ENCODE data around the gene EVA1B. TPM values are rescaled to one million over a fixed set of nuclear protein-coding genes. Genes with fewer than 3 reads are reported as not detected.

EVA1B gene
- total RNA-seq, 1 experiment from 2014 or later: 79.0 TPM

GRCh38 chr1:36298640-36299039, 24.8 kb downstream of the EVA1B start:
- no peak overlapping the region for H3K27ac ChIP-seq (ENCODE audit: low read length)
- no peaks in the 10 kb centered on the region for H3K27me3 ChIP-seq (ENCODE audit: control insufficient read depth, insufficient read depth, low read length)
- BruUV-seq (replicated peaks): no TSS peak
- in situ Hi-C loops (cut with HindIII; ENCODE audit: low pct_unique_long_range_greater_than_20kb, low sequenced_read_pairs) (no loop called here), intact Hi-C loops (cut with micrococcal nuclease; ENCODE audit: unreplicated experiment) (no loop called here)
- peaks cover 35% of the 10 kb centered on the region for H3K36me3 ChIP-seq (ENCODE audit: control insufficient read depth, insufficient read depth, low read length)
- CTCF ChIA-PET: no interaction called here
- ATAC-seq (no peak), DNase-seq (ENCODE audit: low read depth, low spot score) (no peak)
- peaks cover 6% of the 10 kb centered on the region; the same call in 1 of the 2 replicates for H3K4me1 ChIP-seq (ENCODE audit: control insufficient read depth, insufficient read depth, low read length)
- TF ChIP-seq TCF7L2 (IDR thresholded peaks at IDR 0.05; ENCODE audit: low read depth, low read length): no peak
- no peak for TF ChIP-seq SIN3A (IDR thresholded peaks at IDR 0.05; ENCODE audit: borderline replicate concordance, insufficient read depth, low read depth, low read length)
- no peak for TF ChIP-seq POLR2AphosphoS5 (IDR thresholded peaks at IDR 0.05; ENCODE audit: low read depth, low read length)
- TF ChIP-seq CTCF (IDR thresholded peaks at IDR 0.05): no peak
- TF ChIP-seq, protein P1, sequence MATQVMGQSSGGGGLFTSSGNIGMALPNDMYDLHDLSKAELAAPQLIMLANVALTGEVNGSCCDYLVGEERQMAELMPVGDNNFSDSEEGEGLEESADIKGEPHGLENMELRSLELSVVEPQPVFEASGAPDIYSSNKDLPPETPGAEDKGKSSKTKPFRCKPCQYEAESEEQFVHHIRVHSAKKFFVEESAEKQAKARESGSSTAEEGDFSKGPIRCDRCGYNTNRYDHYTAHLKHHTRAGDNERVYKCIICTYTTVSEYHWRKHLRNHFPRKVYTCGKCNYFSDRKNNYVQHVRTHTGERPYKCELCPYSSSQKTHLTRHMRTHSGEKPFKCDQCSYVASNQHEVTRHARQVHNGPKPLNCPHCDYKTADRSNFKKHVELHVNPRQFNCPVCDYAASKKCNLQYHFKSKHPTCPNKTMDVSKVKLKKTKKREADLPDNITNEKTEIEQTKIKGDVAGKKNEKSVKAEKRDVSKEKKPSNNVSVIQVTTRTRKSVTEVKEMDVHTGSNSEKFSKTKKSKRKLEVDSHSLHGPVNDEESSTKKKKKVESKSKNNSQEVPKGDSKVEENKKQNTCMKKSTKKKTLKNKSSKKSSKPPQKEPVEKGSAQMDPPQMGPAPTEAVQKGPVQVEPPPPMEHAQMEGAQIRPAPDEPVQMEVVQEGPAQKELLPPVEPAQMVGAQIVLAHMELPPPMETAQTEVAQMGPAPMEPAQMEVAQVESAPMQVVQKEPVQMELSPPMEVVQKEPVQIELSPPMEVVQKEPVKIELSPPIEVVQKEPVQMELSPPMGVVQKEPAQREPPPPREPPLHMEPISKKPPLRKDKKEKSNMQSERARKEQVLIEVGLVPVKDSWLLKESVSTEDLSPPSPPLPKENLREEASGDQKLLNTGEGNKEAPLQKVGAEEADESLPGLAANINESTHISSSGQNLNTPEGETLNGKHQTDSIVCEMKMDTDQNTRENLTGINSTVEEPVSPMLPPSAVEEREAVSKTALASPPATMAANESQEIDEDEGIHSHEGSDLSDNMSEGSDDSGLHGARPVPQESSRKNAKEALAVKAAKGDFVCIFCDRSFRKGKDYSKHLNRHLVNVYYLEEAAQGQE (IDR thresholded peaks at IDR 0.05; ENCODE audit: insufficient read depth in 1 of 2, low read depth in 2 of 2, low read length in 1 of 2): no peak
- no peak overlapping the region for H3K4me3 ChIP-seq (ENCODE audit: low read depth in 2 of 2, low read length in 2 of 2)
- no peaks in the 10 kb centered on the region for H3K9me3 ChIP-seq (ENCODE audit: control insufficient read depth, insufficient read depth, low read depth, low read length)
- POLR2A ChIA-PET: interaction anchor here (0.6 kb wide), 1 partner anchor 11 kb away, joined by 3 read pairs; no protein-coding TSS in a partner anchor

DNA sequence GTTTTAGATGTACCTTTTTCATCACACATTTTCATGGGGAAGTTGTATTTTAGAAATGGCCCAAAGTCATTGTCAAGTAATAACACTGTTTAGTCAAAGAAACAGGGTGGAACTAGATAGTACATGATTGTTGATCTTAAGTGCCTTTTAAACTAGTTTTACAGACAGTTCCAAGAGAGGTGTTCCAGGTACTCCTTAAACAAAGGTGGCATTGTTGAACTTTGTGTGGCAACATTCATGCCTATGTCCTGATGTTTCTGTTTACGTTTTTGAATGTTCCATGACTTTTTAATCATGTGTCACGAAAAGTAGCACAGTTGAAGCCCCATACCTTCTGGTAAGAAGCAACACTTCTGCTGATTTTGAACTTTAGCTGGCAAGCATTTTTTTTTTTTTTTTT, 26.4 kb downstream of the EVA1B start:
- DNase-seq (ENCODE audit: low read depth, low spot score): no peak
- BruUV-seq (replicated peaks): TSS peak; percentile 34
- Histone ChIP-seq H3K27ac (ENCODE audit: low read length) (no peak overlapping the region), H3K36me3 (ENCODE audit: control insufficient read depth, insufficient read depth, low read length) (peaks cover 33% of the 10 kb centered on the region), H3K27me3 (ENCODE audit: control insufficient read depth, insufficient read depth, low read length) (no peaks in the 10 kb centered on the region), H3K4me1 (ENCODE audit: control insufficient read depth, insufficient read depth, low read length) (peaks cover 6% of the 10 kb centered on the region; the same call in 1 of the 2 replicates), H3K4me3 (ENCODE audit: low read depth in 2 of 2, low read length in 2 of 2) (no peak overlapping the region), H3K9me3 (ENCODE audit: control insufficient read depth, insufficient read depth, low read depth, low read length) (no peaks in the 10 kb centered on the region)
- ChIA-PET POLR2A (interaction anchor here (0.6 kb wide), 1 partner anchor 28 kb away, joined by 17 read pairs; no protein-coding TSS in a partner anchor), CTCF (no interaction called here)
- TF ChIP-seq POLR2AphosphoS5 (IDR thresholded peaks at IDR 0.05; ENCODE audit: low read depth, low read length): no peak
- no peak for TF ChIP-seq CTCF (IDR thresholded peaks at IDR 0.05)
- no peak for TF ChIP-seq TCF7L2 (IDR thresholded peaks at IDR 0.05; ENCODE audit: low read depth, low read length)
- TF ChIP-seq, protein P1 (IDR thresholded peaks at IDR 0.05; ENCODE audit: insufficient read depth in 1 of 2, low read depth in 2 of 2, low read length in 1 of 2): no peak
- no peak for TF ChIP-seq SIN3A (IDR thresholded peaks at IDR 0.05; ENCODE audit: borderline replicate concordance, insufficient read depth, low read depth, low read length)
- intact Hi-C loops (cut with micrococcal nuclease; ENCODE audit: unreplicated experiment): no loop called here
- in situ Hi-C loops (cut with HindIII; ENCODE audit: low pct_unique_long_range_greater_than_20kb, low sequenced_read_pairs): no loop called here
- ATAC-seq: no peak
